ENCODE measurements around the gene PRTN3.
A peak's percentile ranks its signal among the peaks of the same experiment; 100 is the strongest.
"Not testable (repeated sequence)": the region's sequence is repeated elsewhere in the genome, so short reads cannot be mapped to it uniquely, and the experiment has no call there.

The PRTN3 gene

DNA sequence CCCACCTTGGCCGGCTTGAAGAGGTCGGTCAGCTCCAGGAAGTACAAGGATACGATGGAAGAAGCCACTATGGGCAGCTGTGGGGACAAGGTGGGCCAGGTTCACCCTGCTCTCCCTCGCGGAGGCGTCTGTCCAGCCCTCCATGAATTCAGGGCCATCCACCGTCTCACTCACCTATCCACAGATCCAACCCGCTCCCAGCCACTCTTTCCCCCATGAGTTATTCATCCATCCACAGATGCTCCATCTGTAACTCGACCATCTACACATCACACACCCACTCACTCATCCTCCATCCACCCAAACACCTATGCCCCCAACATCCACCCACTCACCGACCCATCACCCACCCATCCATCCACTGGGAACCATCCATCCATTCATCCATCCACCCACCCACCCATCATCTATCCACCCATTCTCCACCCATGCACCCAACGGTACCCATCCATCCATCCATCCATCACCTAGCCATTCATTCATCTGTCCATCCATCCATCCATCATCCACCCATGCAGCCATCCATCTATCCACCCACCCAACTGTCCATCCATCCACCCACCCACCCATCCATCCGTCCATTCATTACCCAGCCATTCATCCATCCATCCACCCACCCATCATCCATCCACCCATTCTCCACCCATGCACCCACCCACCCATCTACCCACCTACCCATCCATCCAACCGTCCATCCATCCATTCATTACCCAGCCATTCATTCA is 24.9 kb upstream of the PRTN3 start:
- no peak overlapping the region for H2AK5ac ChIP-seq (ENCODE audit: low read depth, low read length)
- no peak overlapping the region for H4K91ac ChIP-seq (ENCODE audit: low read depth, low read length, poor library complexity)
- peak overlapping the region; percentile 89 for H3K23ac ChIP-seq (ENCODE audit: low read depth, low read length, poor library complexity)
- H2BK120ac ChIP-seq (ENCODE audit: low read depth, low read length): no peak overlapping the region
- H3K18ac ChIP-seq (ENCODE audit: low read length): no peak overlapping the region
- no peaks in the 10 kb centered on the region for H3K27me3 ChIP-seq (ENCODE audit: control insufficient read depth in 3 of 3, insufficient read depth in 3 of 3, low read depth in 1 of 3, low read length in 3 of 3)
- H3K4me1 ChIP-seq (ENCODE audit: control insufficient read depth in 2 of 2, insufficient read depth in 1 of 2, low read depth in 1 of 2, low read length in 2 of 2): no peaks in the 10 kb centered on the region
- H3K79me1 ChIP-seq (ENCODE audit: low read depth, low read length): peaks cover 24% of the 10 kb centered on the region
- no peak overlapping the region for H2AFZ ChIP-seq (ENCODE audit: low read length)
- no peak overlapping the region for H3K4ac ChIP-seq (ENCODE audit: low read length)
- H3K4me2 ChIP-seq (ENCODE audit: insufficient read depth, low read length, poor library complexity, severe bottlenecking): no peak overlapping the region
- no peak overlapping the region for H3K27ac ChIP-seq (replicated peaks; ENCODE audit: low read length)
- H2BK5ac ChIP-seq (ENCODE audit: low read length): no peak overlapping the region
- no peak overlapping the region for H3K4me3 ChIP-seq (ENCODE audit: low read length in 2 of 2)
- no peak overlapping the region for H4K8ac ChIP-seq (ENCODE audit: low read depth, low read length)
- DNase-seq (ENCODE audit: low spot score): no peak
- no peak overlapping the region for H2BK12ac ChIP-seq (ENCODE audit: low read length)
- H3K14ac ChIP-seq (ENCODE audit: low read length): no peak overlapping the region
- no peak overlapping the region for H2BK15ac ChIP-seq (ENCODE audit: low read length)
- H3K36me3 ChIP-seq (replicated peaks in 1 of 2; ENCODE audit: control insufficient read depth in 2 of 2, insufficient read depth in 2 of 2, low read length in 2 of 2): peaks cover 32 to 48% of the 10 kb centered on the region in 2 donors
- WGBS, 2 donors (ENCODE audit: extremely low coverage in 2 of 2, insufficient read length in 2 of 2, insufficient replicate concordance in 1 of 2): 100% methylated on average over 2 of the region's 13 CpGs; no CpG with 5 or more reads in 1 of the 2 donors
- peaks cover 0 to 3% of the 10 kb centered on the region in 2 donors for H3K9me3 ChIP-seq (replicated peaks in 1 of 2; ENCODE audit: control insufficient read depth in 2 of 2, insufficient read depth in 1 of 2, low read depth in 1 of 2, low read length in 2 of 2)
- H3K9ac ChIP-seq (ENCODE audit: low read depth, low read length, poor library complexity): no peak overlapping the region

- Histone ChIP-seq H3K4ac (ENCODE audit: low read length) (no peak overlapping the region), H4K8ac (ENCODE audit: low read depth, low read length) (no peak overlapping the region), H2AFZ (ENCODE audit: low read length) (no peak overlapping the region), H3K9ac (ENCODE audit: low read depth, low read length, poor library complexity) (peak overlapping the region; percentile 53), H3K23ac (ENCODE audit: low read depth, low read length, poor library complexity) (peak overlapping the region; percentile 55), H3K9me3 (replicated peaks in 1 of 2; ENCODE audit: control insufficient read depth in 2 of 2, insufficient read depth in 1 of 2, low read depth in 1 of 2, low read length in 2 of 2) (peaks cover 0 to 3% of the 10 kb centered on the region in 2 donors), H2BK12ac (ENCODE audit: low read length) (no peak overlapping the region), H3K36me3 (replicated peaks in 1 of 2; ENCODE audit: control insufficient read depth in 2 of 2, insufficient read depth in 2 of 2, low read length in 2 of 2) (peaks cover 29 to 42% of the 10 kb centered on the region in 2 donors), H3K4me3 (ENCODE audit: low read length in 2 of 2) (no peak overlapping the region), H3K79me1 (ENCODE audit: low read depth, low read length) (peaks cover 24% of the 10 kb centered on the region), H3K27ac (replicated peaks; ENCODE audit: low read length) (no peak overlapping the region), H4K91ac (ENCODE audit: low read depth, low read length, poor library complexity) (no peak overlapping the region), H2BK120ac (ENCODE audit: low read depth, low read length) (no peak overlapping the region), H3K27me3 (ENCODE audit: control insufficient read depth in 3 of 3, insufficient read depth in 3 of 3, low read depth in 1 of 3, low read length in 3 of 3) (no peaks in the 10 kb centered on the region), H2BK5ac (ENCODE audit: low read length) (no peak overlapping the region), H3K18ac (ENCODE audit: low read length) (no peak overlapping the region), H3K4me2 (ENCODE audit: insufficient read depth, low read length, poor library complexity, severe bottlenecking) (no peak overlapping the region), H3K14ac (ENCODE audit: low read length) (no peak overlapping the region), H3K4me1 (ENCODE audit: control insufficient read depth in 2 of 2, insufficient read depth in 1 of 2, low read depth in 1 of 2, low read length in 2 of 2) (no peaks in the 10 kb centered on the region), H2BK15ac (ENCODE audit: low read length) (no peak overlapping the region), H2AK5ac (ENCODE audit: low read depth, low read length) (no peak overlapping the region)
- DNase-seq (ENCODE audit: low spot score): no peak
- 100% methylated on average over 2 of the region's 2 CpGs; no CpG with 5 or more reads in 1 of the 2 donors for WGBS, 2 donors (ENCODE audit: extremely low coverage in 2 of 2, insufficient read length in 2 of 2, insufficient replicate concordance in 1 of 2)
These were observed 24.3 kb upstream of the PRTN3 start for GRCh38 chr19:816500-816857.

GRCh38 chr19:820212-820611 is 20.6 kb upstream of the PRTN3 start:
- Histone ChIP-seq H3K36me3 (replicated peaks in 1 of 2; ENCODE audit: control insufficient read depth in 2 of 2, insufficient read depth in 2 of 2, low read length in 2 of 2) (peaks cover 8 to 20% of the 10 kb centered on the region in 2 donors), H3K79me1 (ENCODE audit: low read depth, low read length) (peaks cover 10% of the 10 kb centered on the region)
- not testable (repeated sequence) for H4K8ac ChIP-seq (ENCODE audit: low read depth, low read length); H3K23ac ChIP-seq (ENCODE audit: low read depth, low read length, poor library complexity); H2BK15ac ChIP-seq (ENCODE audit: low read length); H3K9ac ChIP-seq (ENCODE audit: low read depth, low read length, poor library complexity); H4K91ac ChIP-seq (ENCODE audit: low read depth, low read length, poor library complexity); H2AFZ ChIP-seq (ENCODE audit: low read length); H3K14ac ChIP-seq (ENCODE audit: low read length); DNase-seq (ENCODE audit: low spot score); H2BK5ac ChIP-seq (ENCODE audit: low read length); H3K4me2 ChIP-seq (ENCODE audit: insufficient read depth, low read length, poor library complexity, severe bottlenecking); H3K4me3 ChIP-seq (ENCODE audit: low read length in 2 of 2); H3K4me1 ChIP-seq (ENCODE audit: control insufficient read depth in 2 of 2, insufficient read depth in 1 of 2, low read depth in 1 of 2, low read length in 2 of 2); H3K9me3 ChIP-seq (replicated peaks in 1 of 2; ENCODE audit: control insufficient read depth in 2 of 2, insufficient read depth in 1 of 2, low read depth in 1 of 2, low read length in 2 of 2); H3K4ac ChIP-seq (ENCODE audit: low read length); H3K27me3 ChIP-seq (ENCODE audit: control insufficient read depth in 3 of 3, insufficient read depth in 3 of 3, low read depth in 1 of 3, low read length in 3 of 3); H3K27ac ChIP-seq (replicated peaks; ENCODE audit: low read length); H2BK12ac ChIP-seq (ENCODE audit: low read length); H2BK120ac ChIP-seq (ENCODE audit: low read depth, low read length); H2AK5ac ChIP-seq (ENCODE audit: low read depth, low read length); H3K18ac ChIP-seq (ENCODE audit: low read length)
- no CpG with 5 or more reads among the region's 5 CpGs for whole genome bisulfite sequencing, 2 donors (ENCODE audit: extremely low coverage in 2 of 2, insufficient read length in 2 of 2, insufficient replicate concordance in 1 of 2)

GRCh38 chr19:821231-821824 is 19.5 kb upstream of the PRTN3 start:
- Histone ChIP-seq H3K18ac (ENCODE audit: low read length) (peak overlapping the region; percentile 98), H3K4ac (ENCODE audit: low read length) (peak overlapping the region; percentile 84), H2BK120ac (ENCODE audit: low read depth, low read length) (peak overlapping the region; percentile 94), H4K8ac (ENCODE audit: low read depth, low read length) (no peak overlapping the region), H3K4me3 (ENCODE audit: low read length in 2 of 2) (peak overlapping the region; percentile 72 to 98), H2AK5ac (ENCODE audit: low read depth, low read length) (peak overlapping the region; percentile 100), H2BK12ac (ENCODE audit: low read length) (no peak overlapping the region), H3K14ac (ENCODE audit: low read length) (no peak overlapping the region), H2BK15ac (ENCODE audit: low read length) (peak overlapping the region; percentile 89), H3K4me2 (ENCODE audit: insufficient read depth, low read length, poor library complexity, severe bottlenecking) (peak overlapping the region; percentile 66), H3K9me3 (replicated peaks in 1 of 2; ENCODE audit: control insufficient read depth in 2 of 2, insufficient read depth in 1 of 2, low read depth in 1 of 2, low read length in 2 of 2) (no peaks in the 10 kb centered on the region), H3K9ac (ENCODE audit: low read depth, low read length, poor library complexity) (peak overlapping the region; percentile 88), H3K79me1 (ENCODE audit: low read depth, low read length) (peaks cover 8% of the 10 kb centered on the region), H2AFZ (ENCODE audit: low read length) (peak overlapping the region; percentile 88), H3K27ac (replicated peaks; ENCODE audit: low read length) (no peak overlapping the region), H3K36me3 (replicated peaks in 1 of 2; ENCODE audit: control insufficient read depth in 2 of 2, insufficient read depth in 2 of 2, low read length in 2 of 2) (peaks cover 3 to 10% of the 10 kb centered on the region in 2 donors), H2BK5ac (ENCODE audit: low read length) (peak overlapping the region; percentile 96), H3K4me1 (ENCODE audit: control insufficient read depth in 2 of 2, insufficient read depth in 1 of 2, low read depth in 1 of 2, low read length in 2 of 2) (peaks cover 6% of the 10 kb centered on the region in 2 donors), H4K91ac (ENCODE audit: low read depth, low read length, poor library complexity) (peak overlapping the region; percentile 53), H3K27me3 (ENCODE audit: control insufficient read depth in 3 of 3, insufficient read depth in 3 of 3, low read depth in 1 of 3, low read length in 3 of 3) (no peaks in the 10 kb centered on the region), H3K23ac (ENCODE audit: low read depth, low read length, poor library complexity) (peak overlapping the region; percentile 96)
- WGBS, 2 donors (ENCODE audit: extremely low coverage in 2 of 2, insufficient read length in 2 of 2, insufficient replicate concordance in 1 of 2): no CpG with 5 or more reads among the region's 64 CpGs
- no peak for DNase-seq (ENCODE audit: low spot score)

Measured in neuronal stem cell (in vitro differentiated cells).